H1 (cell line): ENCODE measurements around the gene CAMKMT. TPM values are rescaled to one million over a fixed set of nuclear protein-coding genes. Genes with fewer than 3 reads are reported as not detected.

Source experiments
- ASH2L ChIP-seq: fragments of 200-600, 300-600 bp; sonication (generic); IDR thresholded peaks from one replicate; pipeline ENCODE4 v1.7.1; 2017; ENCODE audit warnings: low read length
- ATF3 ChIP-seq: IDR thresholded peaks from 2 replicates; pipeline ENCODE4 v1.6.1; 2011; ENCODE audit warnings: low read depth, mild to moderate bottlenecking, low read length; ENCODE audit not compliant: insufficient read depth
- CHD7 ChIP-seq: fragments of 300-600 bp; sonication (generic); IDR thresholded peaks from 2 replicates; pipeline ENCODE4 v1.7.1; 2012; ENCODE audit warnings: low read length, moderate library complexity, mild to moderate bottlenecking, inconsistent platforms; ENCODE audit not compliant: insufficient replicate concordance
- CTBP2 ChIP-seq: IDR thresholded peaks from 2 replicates; pipeline ENCODE4 v1.7.0; 2011; ENCODE audit warnings: borderline replicate concordance, mild to moderate bottlenecking, moderate library complexity, mixed read lengths, low read length; ENCODE audit not compliant: insufficient read depth, insufficient read length
- MAFK ChIP-seq: IDR thresholded peaks from 2 replicates; pipeline ENCODE4 v1.6.1; 2012; ENCODE audit warnings: low read depth, mild to moderate bottlenecking, improper control_type of control experiment, low read length
- SIN3A ChIP-seq, 2 experiments: IDR thresholded peaks in 1 of 2; conservative IDR thresholded peaks in 1 of 2; 2 replicates each; pipeline ENCODE4 v1.6.1; 2011 to 2012; ENCODE audit warnings: low read length in 2 of 2, improper control_type of control experiment in 1 of 2, low read depth in 1 of 2, mild to moderate bottlenecking in 1 of 2
- SP4 ChIP-seq: IDR thresholded peaks from 2 replicates; pipeline ENCODE4 v1.6.1; 2012; ENCODE audit warnings: low read length, inconsistent platforms
- TAF7 ChIP-seq: optimal IDR thresholded peaks from 2 replicates; pipeline ENCODE3; 2011; ENCODE audit warnings: low read depth, mild to moderate bottlenecking, inconsistent platforms, low read length, moderate library complexity, borderline replicate concordance
- TBP ChIP-seq: IDR thresholded peaks from 2 replicates; pipeline ENCODE4 v1.6.1; 2011; ENCODE audit warnings: low read depth, low read length, improper control_type of control experiment
- polyA plus RNA-seq, 7 experiments: library from polyadenylated mRNA; depleted of rRNA in 3 of 7; stranded (reverse) in 5 of 7; unstranded in 2 of 7; fragments of >200 nt in 5 of 7; fragments of 200-250 nt in 2 of 7; gene quantifications; 1 replicate in 5 of 7; 2 replicates in 1 of 7; 4 replicates in 1 of 7; pipeline versions ENCODE4 v1.2.1 to v1.2.3, GENCODE V29; 2011 to 2013; ENCODE audit warnings: missing spikeins in 2 of 7, mixed read lengths in 2 of 7
- total RNA-seq: library from RNA; stranded (reverse); fragmentation: NEBNext Ultra II Directional; extraction: Animal tissue kit (Norgen Biotek cat#: 25700); gene quantifications from 2 replicates; pipeline ENCODE4 v1.2.1, GENCODE V29; 2021

CAMKMT gene
- total and polyA plus RNA-seq, 2 of the 8 experiments (the other 6 are each of a cell fraction or from before 2014, with no cell fraction given) = 14.7 to 22.4 TPM

- TF ChIP-seq CHD7 = peak; percentile 89
- TF ChIP-seq ASH2L = peak; percentile 72
- no peak for TF ChIP-seq CTBP2
- 0 out of 4 replicates have a peak, but pooled peaks of 1 of the 2 experiments have one; percentile 13 for TF ChIP-seq SIN3A (conservative IDR thresholded peaks at IDR 0.05 in 1 of 2, IDR thresholded peaks at IDR 0.05 in 1 of 2; ENCODE audit: low read depth in 1 of 2, low read length in 2 of 2)
- peak; percentile 65; the same call in 1 of the 2 replicates for TF ChIP-seq SP4
- no peak for TF ChIP-seq ATF3
- TF ChIP-seq TAF7 = peak; percentile 11
- no peak for TF ChIP-seq MAFK
- TF ChIP-seq TBP = 0 out of 2 replicates have a peak, but pooled peaks have one; percentile 14
Measured at GRCh38 chr2:44789971-44790721, 428.4 kb downstream of the CAMKMT start (continued).
